HepG2 (cell line): ENCODE measurements around the gene NDUFS4. TPM values are rescaled to one million over a fixed set of nuclear protein-coding genes. Genes with fewer than 3 reads are reported as not detected.

Source experiments
- ATF3 ChIP-seq: sonication (generic); formaldehyde crosslinking; IDR thresholded peaks from 2 replicates; pipeline ENCODE4 v1.4.0; 2020; ENCODE audit warnings: missing genetic modification reagents
- BRD4 ChIP-seq: sonication (generic); formaldehyde crosslinking; IDR thresholded peaks from 2 replicates; pipeline ENCODE4 v1.4.0; 2020; ENCODE audit warnings: missing genetic modification reagents
- CENPBD1 ChIP-seq: sonication (generic); formaldehyde crosslinking; IDR thresholded peaks from 2 replicates; pipeline ENCODE4 v1.8.0; 2022; ENCODE audit warnings: missing genetic modification reagents, low read depth, mild to moderate bottlenecking, borderline replicate concordance
- DDIT3 ChIP-seq: sonication (generic); formaldehyde crosslinking; IDR thresholded peaks from 2 replicates; pipeline ENCODE4 v1.4.0; 2020; ENCODE audit warnings: mild to moderate bottlenecking, missing genetic modification reagents
- ELF4 ChIP-seq: sonication (generic); formaldehyde crosslinking; IDR thresholded peaks from 2 replicates; pipeline ENCODE4 v1.5.0; 2020; ENCODE audit warnings: missing genetic modification reagents, mild to moderate bottlenecking, moderate library complexity, borderline replicate concordance
- HOMEZ ChIP-seq: IDR thresholded peaks from 2 replicates; pipeline ENCODE4 v1.6.1; 2016; ENCODE audit warnings: low read depth
- HOXA7 ChIP-seq: sonication (generic); formaldehyde crosslinking; IDR thresholded peaks from 2 replicates; pipeline ENCODE4 v1.8.1; 2022; ENCODE audit warnings: mild to moderate bottlenecking, missing genetic modification reagents, moderate library complexity
- MIER3 ChIP-seq: IDR thresholded peaks from 2 replicates; pipeline ENCODE4 v1.6.1; 2016; ENCODE audit warnings: missing compliant biosample characterization, borderline replicate concordance
- MLXIP ChIP-seq: sonication (generic); formaldehyde crosslinking; IDR thresholded peaks from 2 replicates; pipeline ENCODE4 v1.9.0; 2021; ENCODE audit warnings: missing genetic modification reagents, borderline replicate concordance
- POLR2A ChIP-seq, 2 experiments: IDR thresholded peaks; 2 replicates each; pipeline ENCODE4 v1.6.1; 2011; ENCODE audit warnings: low read depth in 2 of 2, low read length in 2 of 2, mild to moderate bottlenecking in 1 of 2, moderate library complexity in 1 of 2; ENCODE audit not compliant: insufficient read depth in 1 of 2
- RNF219 ChIP-seq: sonication (generic); formaldehyde crosslinking; IDR thresholded peaks from 2 replicates; pipeline ENCODE4 v1.5.0; 2020; ENCODE audit warnings: mild to moderate bottlenecking, missing genetic modification reagents
- SIX4 ChIP-seq: sonication (generic); formaldehyde crosslinking; IDR thresholded peaks from 2 replicates; pipeline ENCODE4 v1.4.0; 2020; ENCODE audit warnings: missing genetic modification reagents
- ZFP62 ChIP-seq: sonication (generic); formaldehyde crosslinking; IDR thresholded peaks from 2 replicates; pipeline ENCODE4 v1.4.0; 2020; ENCODE audit warnings: missing genetic modification reagents
- ZFP91 ChIP-seq: sonication (generic); formaldehyde crosslinking; IDR thresholded peaks from 2 replicates; pipeline ENCODE4 v1.9.0; 2022; ENCODE audit warnings: missing genetic modification reagents, mild to moderate bottlenecking, borderline replicate concordance
- ZNF570 ChIP-seq: sonication (generic); formaldehyde crosslinking; IDR thresholded peaks from 2 replicates; pipeline ENCODE4 v1.4.0; 2020; ENCODE audit warnings: mild to moderate bottlenecking, missing genetic modification reagents, borderline replicate concordance
- ZNF660 ChIP-seq: sonication (generic); formaldehyde crosslinking; IDR thresholded peaks from 2 replicates; pipeline ENCODE4 v1.5.1; 2020; ENCODE audit warnings: mild to moderate bottlenecking, low read depth, missing genetic modification reagents, borderline replicate concordance
- polyA plus RNA-seq, 8 experiments: library from polyadenylated mRNA; depleted of rRNA in 3 of 8; stranded (reverse) in 7 of 8; unstranded in 1 of 8; fragments of >200 nt; fragmentation: Illumina TruSeq in 4 of 8; extraction: Trizol in 4 of 8; gene quantifications; 2 replicates each; pipeline versions ENCODE4 v1.2.1 to v1.2.3, GENCODE V29; 2011 to 2016; ENCODE audit warnings: low read depth in 4 of 8, missing spikeins in 1 of 8, mixed read lengths in 1 of 8; ENCODE audit not compliant: insufficient read depth in 1 of 8
- total RNA-seq, 5 experiments: library from RNA; depleted of rRNA; stranded (reverse); fragments of >200 nt; fragmentation: Illumina TruSeq; extraction: Trizol; gene quantifications; 2 replicates each; pipeline ENCODE4 v1.2.3, GENCODE V29; 2016; ENCODE audit warnings: low read depth in 1 of 5

NDUFS4 gene
- total and polyA plus RNA-seq, 2 of the 13 experiments (the other 11 are each of a cell fraction or from before 2014, with no cell fraction given) = 121 to 126 TPM

GRCh38 chr5:53560506-53561191 is at the start of gene NDUFS4 (continued):
- TF ChIP-seq HOMEZ (CRISPR knock-in tag) = peak; percentile 66; the same call in 1 of the 2 replicates
- no peak for TF ChIP-seq ZFP62
- TF ChIP-seq BRD4 (CRISPR knock-in tag) = peak; percentile 91
- peak; percentile 61; the same call in 1 of the 2 replicates for TF ChIP-seq ZFP91 (CRISPR knock-in tag)
- no peak for TF ChIP-seq ATF3
- TF ChIP-seq SIX4 (CRISPR knock-in tag) = peak; percentile 48; the same call in 1 of the 2 replicates
- TF ChIP-seq CENPBD1 (CRISPR knock-in tag) = no peak
- peak; percentile 76 to 85 for TF ChIP-seq POLR2A (IDR thresholded peaks at IDR 0.05; ENCODE audit: insufficient read depth in 1 of 2, low read depth in 2 of 2, low read length in 2 of 2)
- no peak for TF ChIP-seq HOXA7 (CRISPR knock-in tag)
- TF ChIP-seq MIER3 (CRISPR knock-in tag) = peak; percentile 93; the same call in 1 of the 2 replicates
- TF ChIP-seq RNF219 (CRISPR knock-in tag) = no peak
- TF ChIP-seq DDIT3 = 0 out of 2 replicates have a peak, but pooled peaks have one; percentile 49
- TF ChIP-seq ELF4 (CRISPR knock-in tag) = no peak; the same call in 1 of the 2 replicates
- TF ChIP-seq ZNF660 = no peak
- no peak for TF ChIP-seq ZNF570 (CRISPR knock-in tag)
- TF ChIP-seq MLXIP (CRISPR knock-in tag) = no peak
